ENCODE results near the gene HSD11B1L.
A peak's percentile ranks its signal among the peaks of the same experiment; 100 is the strongest.

Gene HSD11B1L

DNA sequence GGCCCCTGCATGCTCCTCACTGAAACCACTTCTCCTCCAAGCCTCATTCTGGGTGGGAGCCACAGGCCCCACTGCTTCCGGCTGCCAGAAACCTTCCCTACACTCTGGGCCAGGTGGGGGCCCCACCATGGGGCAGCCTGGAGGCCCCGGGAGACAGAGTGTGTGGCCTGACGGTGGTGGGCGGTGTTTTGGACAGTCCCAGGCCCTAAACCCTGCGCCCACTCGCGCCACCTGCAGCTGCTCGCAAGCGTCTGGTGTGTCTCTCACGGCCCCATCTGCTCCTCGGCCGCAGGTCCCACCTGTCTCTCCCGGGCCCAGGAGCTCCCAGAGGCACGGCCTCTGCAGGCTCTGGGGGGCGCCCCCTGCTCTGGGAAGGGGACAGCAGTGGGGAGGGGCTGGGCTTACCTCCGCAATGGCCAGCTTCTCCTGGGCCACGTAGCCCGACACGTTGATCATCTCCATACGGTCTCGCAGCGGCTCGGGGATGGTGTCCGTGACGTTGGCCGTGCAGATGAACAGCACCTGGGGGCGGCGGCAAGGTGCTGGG is 14.9 kb downstream of the HSD11B1L start:
- H3K27ac ChIP-seq (ENCODE audit: extremely low read depth, low read depth, low read length): peak overlapping the region; percentile 50
- TF ChIP-seq ZBTB44 (tag by site-specific recombination; IDR thresholded peaks at IDR 0.05) (peak; percentile 30; the same call in 1 of the 2 replicates), ZNF426 (tag by site-specific recombination; IDR thresholded peaks at IDR 0.05) (no peak), BCL11A (tag by site-specific recombination; IDR thresholded peaks at IDR 0.05; ENCODE audit: low read depth) (no peak), PRDM4 (tag by site-specific recombination; IDR thresholded peaks at IDR 0.05) (peak; percentile 55; the same call in 1 of the 2 replicates), ZNF747 (tag by site-specific recombination; IDR thresholded peaks at IDR 0.05) (no peak), SCRT1 (tag by site-specific recombination; IDR thresholded peaks at IDR 0.05; ENCODE audit: borderline replicate concordance) (0 out of 2 replicates have a peak, but pooled peaks have one; percentile 50), GLIS2 (tag by site-specific recombination; IDR thresholded peaks at IDR 0.05) (peak; percentile 72), ZNF394 (tag by site-specific recombination; IDR thresholded peaks at IDR 0.05; ENCODE audit: borderline replicate concordance) (peak; percentile 73), ZBTB20 (tag by site-specific recombination; IDR thresholded peaks at IDR 0.05) (peak; percentile 50), ZNF548 (tag by site-specific recombination; IDR thresholded peaks at IDR 0.05) (no peak), HOXA7 (CRISPR knock-in tag; IDR thresholded peaks at IDR 0.05; ENCODE audit: borderline replicate concordance) (no peak), ZNF48 (tag by site-specific recombination; IDR thresholded peaks at IDR 0.05) (no peak), ZNF701 (tag by site-specific recombination; IDR thresholded peaks at IDR 0.05) (no peak), KLF8 (tag by site-specific recombination; IDR thresholded peaks at IDR 0.05) (peak; percentile 67), ZNF2 (tag by site-specific recombination; IDR thresholded peaks at IDR 0.05) (0 out of 2 replicates have a peak, but pooled peaks have one; percentile 20), ZIC2 (tag by site-specific recombination; IDR thresholded peaks at IDR 0.05) (peak; percentile 32; the same call in 1 of the 2 replicates), ZFHX2 (tag by site-specific recombination; conservative IDR thresholded peaks at IDR 0.05) (peak; percentile 46), ZNF157 (tag by site-specific recombination; IDR thresholded peaks at IDR 0.05) (no peak), ZNF248 (tag by site-specific recombination; IDR thresholded peaks at IDR 0.05) (no peak), ZNF112 (tag by site-specific recombination; IDR thresholded peaks at IDR 0.05) (no peak), ZNF629 (tag by site-specific recombination; IDR thresholded peaks at IDR 0.05) (0 out of 2 replicates have a peak, but pooled peaks have one; percentile 21), ZEB2 (tag by site-specific recombination; IDR thresholded peaks at IDR 0.05) (0 out of 2 replicates have a peak, but pooled peaks have one; percentile 61), ZNF600 (tag by site-specific recombination; IDR thresholded peaks at IDR 0.05) (0 out of 2 replicates have a peak, but pooled peaks have one; percentile 34), ZFP69B (tag by site-specific recombination; IDR thresholded peaks at IDR 0.05) (peak; percentile 88), GLIS1 (tag by site-specific recombination; IDR thresholded peaks at IDR 0.05) (peak; percentile 91), IKZF3 (tag by site-specific recombination; IDR thresholded peaks at IDR 0.05) (peak; percentile 62), ZNF654 (tag by site-specific recombination; IDR thresholded peaks at IDR 0.05; ENCODE audit: low read depth) (no peak), ZNF707 (tag by site-specific recombination; IDR thresholded peaks at IDR 0.05) (no peak), ZNF10 (tag by site-specific recombination; IDR thresholded peaks at IDR 0.05) (0 out of 2 replicates have a peak, but pooled peaks have one; percentile 32), ZNF837 (tag by site-specific recombination; IDR thresholded peaks at IDR 0.05) (no peak)
- TF ChIP-seq, protein P1, sequence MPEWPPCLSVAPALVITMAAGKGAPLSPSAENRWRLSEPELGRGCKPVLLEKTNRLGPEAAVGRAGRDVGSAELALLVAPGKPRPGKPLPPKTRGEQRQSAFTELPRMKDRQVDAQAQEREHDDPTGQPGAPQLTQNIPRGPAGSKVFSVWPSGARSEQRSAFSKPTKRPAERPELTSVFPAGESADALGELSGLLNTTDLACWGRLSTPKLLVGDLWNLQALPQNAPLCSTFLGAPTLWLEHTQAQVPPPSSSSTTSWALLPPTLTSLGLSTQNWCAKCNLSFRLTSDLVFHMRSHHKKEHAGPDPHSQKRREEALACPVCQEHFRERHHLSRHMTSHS (tag by site-specific recombination; IDR thresholded peaks at IDR 0.05): no peak
- TF ChIP-seq, protein P2, sequence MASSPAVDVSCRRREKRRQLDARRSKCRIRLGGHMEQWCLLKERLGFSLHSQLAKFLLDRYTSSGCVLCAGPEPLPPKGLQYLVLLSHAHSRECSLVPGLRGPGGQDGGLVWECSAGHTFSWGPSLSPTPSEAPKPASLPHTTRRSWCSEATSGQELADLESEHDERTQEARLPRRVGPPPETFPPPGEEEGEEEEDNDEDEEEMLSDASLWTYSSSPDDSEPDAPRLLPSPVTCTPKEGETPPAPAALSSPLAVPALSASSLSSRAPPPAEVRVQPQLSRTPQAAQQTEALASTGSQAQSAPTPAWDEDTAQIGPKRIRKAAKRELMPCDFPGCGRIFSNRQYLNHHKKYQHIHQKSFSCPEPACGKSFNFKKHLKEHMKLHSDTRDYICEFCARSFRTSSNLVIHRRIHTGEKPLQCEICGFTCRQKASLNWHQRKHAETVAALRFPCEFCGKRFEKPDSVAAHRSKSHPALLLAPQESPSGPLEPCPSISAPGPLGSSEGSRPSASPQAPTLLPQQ (tag by site-specific recombination; IDR thresholded peaks at IDR 0.05): peak; percentile 83
- H3K4me1 ChIP-seq (ENCODE audit: control insufficient read depth, insufficient read depth, low read length): no peaks in the 10 kb centered on the region; the same call in 1 of the 2 replicates
- ChIA-PET CTCF (no interaction called here), POLR2A (interaction anchor here (1.0 to 3.0 kb wide), 4 partner anchors 9 to 25 kb away, joined by 3 to 12 read pairs (median 6); partner anchors contain the start of genes CATSPERD and LONP1)
- H3K9me3 ChIP-seq (ENCODE audit: control insufficient read depth, insufficient read depth, low read depth, low read length): no peaks in the 10 kb centered on the region
- peaks cover 13 to 83% of the 10 kb centered on the region in 2 experiments; a peak in 2 of 3 replicates for H3K36me3 ChIP-seq (ENCODE audit: control insufficient read depth in 2 of 2, insufficient read depth in 1 of 2, low read length in 2 of 2)
- no peak overlapping the region for H3K4me3 ChIP-seq (ENCODE audit: low read depth, low read length)
